ENCODE measurements around the gene COPS9.
A peak's percentile ranks its signal among the peaks of the same experiment; 100 is the strongest.

COPS9 gene

DNA sequence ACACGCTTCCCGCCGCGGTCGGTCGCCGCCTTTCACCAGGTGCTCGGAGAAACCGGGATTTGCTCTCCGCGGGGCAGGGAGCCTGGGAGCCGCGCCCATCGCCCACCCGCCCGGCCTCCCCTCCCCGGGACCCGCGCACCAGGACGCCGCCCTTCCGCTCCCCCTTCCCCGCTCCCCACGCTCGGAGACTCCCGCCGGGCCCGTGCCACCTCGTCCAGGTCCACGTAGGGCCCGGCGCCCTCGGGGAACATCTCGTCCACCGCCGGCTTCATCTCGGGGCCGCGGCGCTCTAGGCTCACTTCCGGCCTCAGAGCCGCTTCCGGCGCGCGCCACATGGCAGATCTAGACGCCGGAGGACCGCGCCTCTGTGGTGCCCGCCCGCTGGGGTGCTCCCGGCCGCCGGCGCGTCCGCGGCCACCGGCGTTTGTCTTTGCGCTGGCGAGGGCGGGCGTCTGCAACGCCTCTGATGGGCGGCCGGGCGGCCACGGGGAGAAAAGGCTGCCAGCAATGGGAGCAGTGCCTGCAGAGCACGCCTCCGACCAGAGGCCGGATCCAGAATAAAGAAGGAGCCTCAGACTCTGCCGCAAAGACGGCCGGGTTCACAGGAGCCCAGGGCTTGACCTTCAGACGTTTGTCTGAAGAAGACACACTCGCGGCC is at the start of gene COPS9:
COPS9 (minus strand) TSS at position 293 of the 658 bp plus-strand sequence; CDS start at position 272, 21 bp downstream.
- peak; percentile 89 for DNase-seq

GRCh38 chr2:240184656-240185055 is 48.6 kb upstream of the COPS9 start:
- DNase-seq = no peak

DNA sequence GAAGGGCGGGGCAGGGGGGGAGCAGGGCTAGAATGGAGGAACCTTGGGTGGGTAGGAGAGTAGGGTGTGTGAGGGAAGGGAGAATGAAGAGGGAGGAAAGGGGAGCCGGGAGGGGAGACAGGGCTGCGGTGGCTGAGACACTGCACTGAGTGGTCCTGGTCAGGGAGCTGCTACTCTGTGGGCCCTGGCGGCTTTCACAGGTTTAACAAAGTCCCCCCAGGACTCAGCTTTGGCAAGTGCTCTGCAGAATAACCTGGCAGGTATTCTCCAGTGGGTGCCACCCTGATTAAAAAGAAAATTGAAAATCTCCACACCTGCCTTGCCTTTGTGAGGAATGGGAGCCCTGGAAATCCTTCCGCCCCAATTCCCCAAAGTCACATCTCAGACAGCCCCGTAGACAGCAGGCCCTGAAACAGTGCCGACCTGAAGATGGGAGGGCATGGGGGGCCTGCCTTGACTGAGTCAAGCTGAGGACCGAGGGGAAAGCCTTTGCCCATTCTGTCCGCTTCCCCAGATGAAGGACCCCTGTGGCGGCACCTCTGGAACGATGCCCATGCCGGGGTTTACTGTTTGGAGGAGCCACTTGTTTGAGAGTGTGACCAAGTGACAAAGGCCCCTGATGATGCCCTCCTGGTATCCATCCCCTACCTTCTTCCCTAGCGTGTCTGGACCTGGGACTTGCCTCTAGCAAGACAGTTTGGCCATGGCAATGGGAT is 47.9 kb upstream of the COPS9 start:
- no peak for DNase-seq

GRCh38 chr2:240183006-240183874 is 47.1 kb upstream of the COPS9 start:
- DNase-seq = no peak

DNA sequence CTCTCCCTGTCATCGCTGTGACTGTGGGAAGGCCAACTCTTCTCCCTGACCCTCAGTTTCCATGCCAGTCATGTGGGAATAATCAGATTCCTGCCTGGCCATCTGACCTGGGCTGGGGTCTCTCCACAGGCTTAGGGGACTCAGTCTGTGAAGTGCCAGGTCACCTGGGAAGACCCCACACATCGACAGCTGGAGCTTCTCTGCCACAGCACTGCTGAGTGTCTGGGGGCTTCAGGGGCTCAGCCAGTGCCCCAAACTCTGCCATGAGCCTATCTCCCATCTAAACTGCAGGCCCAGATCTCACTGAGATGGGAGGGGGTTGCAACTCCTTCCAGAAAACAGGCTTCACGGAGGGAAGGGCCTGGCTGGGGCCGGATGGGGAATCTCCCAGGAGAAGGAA is 46.4 kb upstream of the COPS9 start:
- DNase-seq = no peak

DNA sequence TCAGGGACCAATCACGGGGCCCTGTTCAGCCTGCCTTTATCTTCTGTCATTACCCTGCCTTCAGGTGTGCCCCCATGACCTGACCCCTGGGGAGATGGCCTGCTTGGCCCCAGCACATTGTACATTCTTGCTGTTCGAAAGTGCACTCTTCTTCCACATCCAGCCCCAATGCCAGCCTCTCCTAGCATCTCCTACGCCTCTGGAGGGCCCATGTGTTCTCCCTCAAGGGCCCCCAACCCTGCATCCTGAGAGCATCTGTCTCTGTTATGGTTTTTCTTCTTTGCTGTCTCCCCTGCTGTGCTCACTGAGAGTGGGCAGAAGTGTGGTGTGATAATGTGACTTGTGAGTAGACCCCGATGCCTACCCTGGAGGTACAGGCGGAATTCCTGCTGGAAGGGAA is 45.9 kb upstream of the COPS9 start:
- no peak for DNase-seq

- no peak for DNase-seq
These were observed 44.0 kb upstream of the COPS9 start for GRCh38 chr2:240179941-240180666.

DNA sequence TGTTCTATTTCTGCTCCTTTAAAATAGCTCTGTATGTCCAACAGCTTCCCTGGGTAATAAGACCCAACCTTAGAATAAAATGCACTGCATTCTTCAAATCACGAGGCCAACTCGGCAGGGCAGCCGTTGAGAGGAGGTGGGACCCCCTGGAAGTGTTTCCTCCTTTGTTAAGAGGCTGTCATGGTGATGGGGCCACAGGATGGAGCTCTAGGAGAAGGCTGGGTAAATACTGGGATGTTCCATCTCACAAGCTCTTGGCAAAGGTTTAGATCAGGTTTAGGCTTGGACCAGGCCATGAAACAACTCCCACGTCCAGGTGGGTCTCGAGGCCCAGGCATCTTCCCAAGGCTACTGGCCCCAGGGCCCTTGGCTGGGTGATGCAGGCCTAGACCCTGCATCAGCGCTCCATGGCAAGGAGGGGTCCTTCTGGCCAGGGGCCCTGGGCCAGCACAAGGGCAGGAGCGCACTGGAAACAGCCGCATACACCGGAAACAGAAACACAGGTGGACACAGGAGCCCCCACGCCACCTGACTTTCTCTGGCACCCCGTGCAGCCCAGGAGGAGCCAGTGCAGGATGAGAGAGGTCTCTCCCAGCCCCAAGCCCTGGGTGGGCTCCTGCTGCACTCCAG is 43.2 kb upstream of the COPS9 start:
- DNase-seq = no peak

GRCh38 chr2:240178564-240178963 is 42.5 kb upstream of the COPS9 start:
- DNase-seq = no peak

DNA sequence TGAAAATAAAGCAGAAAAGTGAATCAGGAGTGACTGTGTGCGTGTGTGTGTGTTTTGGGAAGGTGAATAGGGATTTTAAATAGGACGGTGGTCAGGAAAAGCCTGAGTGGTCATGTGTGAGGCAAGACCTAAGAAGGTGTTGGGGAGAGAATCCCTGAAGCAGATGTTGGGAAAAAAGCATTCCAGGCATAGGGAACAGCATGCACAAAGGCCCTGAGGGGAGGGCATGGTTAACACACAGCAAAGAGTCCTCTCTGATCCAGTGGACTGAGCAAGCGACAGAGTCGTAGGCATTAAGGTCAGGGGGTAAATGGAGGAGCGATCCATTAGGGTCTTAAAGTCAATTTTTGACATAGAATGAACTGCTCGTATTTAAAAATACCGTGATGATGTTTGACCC is 38.4 kb upstream of the COPS9 start:
- DNase-seq = no peak

DNA sequence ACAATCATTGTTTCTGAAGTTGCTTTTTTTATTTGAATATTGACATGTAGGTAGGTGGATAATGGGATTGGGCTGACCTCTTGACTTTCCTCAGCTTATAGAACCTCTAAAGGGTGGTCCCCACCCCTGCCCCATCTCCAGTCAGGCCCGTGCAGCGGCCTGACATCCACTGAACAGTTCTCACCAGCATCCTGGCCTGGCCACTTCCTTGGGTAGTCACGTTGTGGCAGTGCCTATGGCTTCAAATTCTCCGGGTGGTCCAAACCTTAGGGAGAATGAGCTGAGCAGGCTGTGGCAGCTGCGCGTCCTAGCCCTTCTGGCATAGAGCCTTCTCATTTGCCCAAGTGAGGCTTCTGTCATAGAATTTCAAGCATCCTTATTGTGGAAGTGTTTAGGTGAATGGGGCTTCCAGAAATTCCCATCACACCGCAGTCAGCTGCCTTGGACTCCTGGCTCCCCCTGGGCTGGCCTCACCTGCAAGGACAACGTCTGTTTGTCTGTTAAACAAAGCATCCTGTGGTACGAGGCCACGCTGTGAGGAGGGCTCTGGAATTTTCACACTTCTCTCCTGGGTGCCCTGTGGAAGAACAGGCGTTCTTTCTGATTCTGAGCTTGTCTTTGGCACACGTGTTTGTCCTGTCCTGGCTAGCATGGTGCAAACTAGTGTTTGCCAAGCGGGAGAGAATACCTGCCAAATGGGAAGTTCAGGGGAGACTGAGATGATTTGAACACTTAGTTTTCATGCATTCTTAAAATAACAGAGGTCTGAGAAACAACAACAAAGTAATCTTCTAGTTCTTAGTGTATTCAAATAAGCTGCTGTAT is 36.2 kb upstream of the COPS9 start:
- DNase-seq = no peak

- no peak for DNase-seq
These were observed 34.8 kb upstream of the COPS9 start for GRCh38 chr2:240170883-240171282.

- no peak for DNase-seq
These were observed 34.2 kb upstream of the COPS9 start for GRCh38 chr2:240170354-240170735.

DNA sequence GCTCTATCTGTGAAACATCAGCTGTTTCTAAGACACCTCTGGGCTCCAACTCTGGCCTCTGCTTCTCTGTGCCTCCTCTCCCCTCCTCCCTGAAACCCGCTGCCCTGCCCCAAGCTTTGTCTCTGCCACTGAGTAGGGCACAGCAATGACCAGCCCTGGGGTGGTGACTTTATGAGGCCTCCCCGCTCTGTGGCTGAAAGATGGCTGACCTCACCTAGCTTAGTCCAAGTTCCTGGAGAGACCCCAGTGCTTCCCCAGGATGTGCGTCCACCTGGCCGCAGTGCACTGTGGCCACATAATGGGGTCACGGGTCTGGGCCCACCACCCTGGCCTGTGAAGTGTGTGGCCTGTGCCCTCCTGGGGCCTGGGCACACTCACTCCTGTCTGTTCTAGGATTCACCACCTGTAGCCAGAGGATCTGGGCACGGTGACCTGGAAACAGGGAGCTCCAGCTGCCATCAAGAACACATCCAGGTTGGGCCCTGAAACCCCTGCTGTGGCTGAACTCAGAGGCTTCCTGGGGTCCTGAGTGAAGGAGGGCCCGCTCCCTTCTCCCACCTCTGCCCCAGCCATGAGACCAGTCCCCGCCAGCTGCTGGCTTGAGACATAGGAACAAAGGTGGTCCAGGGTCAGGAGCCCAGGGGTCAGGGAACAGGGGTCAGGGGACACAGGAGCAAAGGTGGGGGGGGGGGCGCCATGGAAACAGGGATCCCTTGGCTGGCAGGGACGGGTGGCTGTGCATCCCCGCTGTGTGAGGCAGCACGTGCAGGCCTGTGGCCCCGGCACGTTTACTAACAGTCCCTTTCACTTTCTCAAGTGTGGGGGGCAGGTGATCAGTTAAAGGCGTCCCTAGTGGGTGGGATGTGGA is 33.6 kb upstream of the COPS9 start:
- no peak for DNase-seq

- no peak for DNase-seq
These were observed 32.6 kb upstream of the COPS9 start for GRCh38 chr2:240168546-240169361.

- no peak for DNase-seq
These were observed 31.9 kb upstream of the COPS9 start for GRCh38 chr2:240168041-240168440.

GRCh38 chr2:240167588-240167880 is 31.4 kb upstream of the COPS9 start:
- no peak for DNase-seq

- DNase-seq = no peak
These were observed 30.9 kb upstream of the COPS9 start for GRCh38 chr2:240166761-240167587.

GRCh38 chr2:240166191-240166590 is 30.1 kb upstream of the COPS9 start:
- DNase-seq = no peak
